Right atrium auricular region (tissue), 2 donors: Measurements from ENCODE around the gene CIC. TPM values are rescaled to one million over a fixed set of nuclear protein-coding genes. Genes with fewer than 3 reads are reported as not detected.
A peak's percentile ranks its signal among the peaks of the same experiment; 100 is the strongest.

ENCODE experiments used
- DNase-seq: peaks from one replicate; pipeline ENCODE4 v3.0.0-alpha.2; 2019; ENCODE audit warnings: low spot score
- H3K27ac ChIP-seq, 2 donors: fragments of 200-600 bp; sonication (generic); 1 replicate in 1 of 2; 2 replicates in 1 of 2; pipeline ENCODE4 v1.5.1; 2016 to 2019
- H3K27me3 ChIP-seq, 2 donors: fragments of 200-600 bp; sonication (generic); one replicate each; pipeline versions ENCODE4 v1.5.1 to v1.6.0; 2017 to 2019
- H3K36me3 ChIP-seq: fragments of 200-600 bp; sonication (generic); one replicate; pipeline ENCODE4 v1.5.1; 2016
- H3K4me1 ChIP-seq, 2 donors: fragments of 200-600 bp; sonication (generic); one replicate each; pipeline versions ENCODE4 v1.5.1 to v1.6.0; 2017 to 2019
- H3K4me3 ChIP-seq, 2 donors: fragments of 200-600 bp; sonication (generic); 1 replicate in 1 of 2; 2 replicates in 1 of 2; pipeline ENCODE4 v1.5.1; 2017 to 2019; ENCODE audit warnings: mild to moderate bottlenecking in 1 of 2, moderate library complexity in 1 of 2
- H3K9me3 ChIP-seq, 2 donors: fragments of 200-600 bp; sonication (generic); one replicate each; pipeline ENCODE4 v1.5.1; 2019
- CTCF ChIP-seq, 2 donors: fragments of 200-600 bp; sonication (generic); IDR thresholded peaks; one replicate each; pipeline ENCODE4 v1.5.1; 2019; ENCODE audit warnings: antibody characterized with exemption in 2 of 2
- total RNA-seq, 2 donors: library from RNA; depleted of rRNA; stranded (reverse); fragments of >200 nt; gene quantifications; one replicate each; pipeline ENCODE4 v1.1.0, GENCODE V29; 2016

CIC gene
- total RNA-seq, 2 donors from 2014 or later: 27.4 to 53.5 TPM

- Histone ChIP-seq H3K9me3 (no peaks in the 10 kb centered on the region), H3K4me3 (no peak overlapping the region), H3K36me3 (peaks cover 35% of the 10 kb centered on the region), H3K27me3 (no peaks in the 10 kb centered on the region), H3K27ac (peak overlapping the region in 1 of 2 donors; percentile 99), H3K4me1 (peaks cover 0 to 72% of the 10 kb centered on the region in 2 donors)
- TF ChIP-seq CTCF (IDR thresholded peaks at IDR 0.05): no peak
- DNase-seq: no peak
These were observed 7.8 kb downstream of the CIC start for GRCh38 chr19:42276821-42277220.

- Histone ChIP-seq H3K27ac (peak overlapping the region; percentile 97 to 99), H3K4me3 (no peak overlapping the region), H3K27me3 (no peaks in the 10 kb centered on the region), H3K36me3 (peaks cover 24% of the 10 kb centered on the region), H3K4me1 (peaks cover 0 to 80% of the 10 kb centered on the region in 2 donors), H3K9me3 (no peaks in the 10 kb centered on the region)
- DNase-seq: no peak
- TF ChIP-seq CTCF (IDR thresholded peaks at IDR 0.05): no peak
These were observed 8.9 kb downstream of the CIC start for GRCh38 chr19:42277821-42278451.

- Histone ChIP-seq H3K36me3 (peaks cover 17% of the 10 kb centered on the region), H3K4me1 (peaks cover 0 to 85% of the 10 kb centered on the region in 2 donors), H3K27ac (peak overlapping the region; percentile 97 to 99), H3K9me3 (no peaks in the 10 kb centered on the region), H3K27me3 (no peaks in the 10 kb centered on the region), H3K4me3 (no peak overlapping the region)
- TF ChIP-seq CTCF (IDR thresholded peaks at IDR 0.05): no peak
- no peak for DNase-seq
These were observed 9.6 kb downstream of the CIC start for GRCh38 chr19:42278452-42279154.

GRCh38 chr19:42279155-42279901 is 10.3 kb downstream of the CIC start:
- Histone ChIP-seq H3K4me3 (peak overlapping the region; percentile 81 to 89), H3K27me3 (no peaks in the 10 kb centered on the region), H3K36me3 (peaks cover 10% of the 10 kb centered on the region), H3K9me3 (no peaks in the 10 kb centered on the region), H3K27ac (peak overlapping the region; percentile 97 to 99), H3K4me1 (peaks cover 0 to 84% of the 10 kb centered on the region in 2 donors)
- TF ChIP-seq CTCF (IDR thresholded peaks at IDR 0.05): no peak
- DNase-seq: no peak

- Histone ChIP-seq H3K9me3 (no peaks in the 10 kb centered on the region), H3K4me1 (peaks cover 0 to 83% of the 10 kb centered on the region in 2 donors), H3K27ac (peak overlapping the region; percentile 97 to 99), H3K36me3 (peaks cover 2% of the 10 kb centered on the region), H3K27me3 (no peaks in the 10 kb centered on the region), H3K4me3 (peak overlapping the region; percentile 81 to 89)
- peak; percentile 94 for DNase-seq
- TF ChIP-seq CTCF (IDR thresholded peaks at IDR 0.05): peak; percentile 88 to 94
These were observed 11.1 kb downstream of the CIC start for GRCh38 chr19:42279902-42280814.
